CD14-positive monocyte (primary cell): Measurements from ENCODE around the gene BEST1. TPM values are rescaled to one million over a fixed set of nuclear protein-coding genes. Genes with fewer than 3 reads are reported as not detected.

ENCODE experiments used
- DNase-seq, 3 donors: peaks; one replicate each; pipeline ENCODE4 v3.0.0-alpha.2; 2011 to 2022
- H2AFZ ChIP-seq: 2 replicates; pipeline ENCODE4 v1.6.0; 2012; ENCODE audit warnings: mild to moderate bottlenecking, low read depth, low read length, inconsistent platforms; ENCODE audit not compliant: insufficient read depth, poor library complexity, severe bottlenecking
- H3K27ac ChIP-seq, 2 donors: 1 replicate in 1 of 2; 2 replicates in 1 of 2; pipeline ENCODE4 v1.5.1; 2012 to 2013; ENCODE audit warnings: low read length in 2 of 2, control low read depth in 1 of 2, inconsistent platforms in 1 of 2, low read depth in 1 of 2, mild to moderate bottlenecking in 1 of 2
- H3K27me3 ChIP-seq, 2 donors: one replicate each; pipeline versions ENCODE4 v1.6.0 to v1.6.1; 2011 to 2013; ENCODE audit warnings: low read length in 2 of 2; ENCODE audit not compliant: control insufficient read depth in 2 of 2, insufficient read depth in 2 of 2
- H3K36me3 ChIP-seq, 2 donors: replicated peaks in 1 of 2; 1 replicate in 1 of 2; 2 replicates in 1 of 2; pipeline versions ENCODE4 v1.5.1 to v1.6.1; 2012 to 2013; ENCODE audit warnings: low read length in 2 of 2, control low read depth in 1 of 2, inconsistent platforms in 1 of 2, mild to moderate bottlenecking in 1 of 2; ENCODE audit not compliant: insufficient read depth in 2 of 2, control insufficient read depth in 1 of 2
- H3K4me1 ChIP-seq, 2 donors: 1 replicate in 1 of 2; 2 replicates in 1 of 2; pipeline versions ENCODE4 v1.5.1 to v1.6.1; 2012 to 2013; ENCODE audit warnings: low read length in 2 of 2, control low read depth in 1 of 2, inconsistent platforms in 1 of 2, mild to moderate bottlenecking in 1 of 2, moderate library complexity in 1 of 2; ENCODE audit not compliant: insufficient read depth in 2 of 2, control insufficient read depth in 1 of 2
- H3K4me2 ChIP-seq: replicated peaks from 2 replicates; pipeline ENCODE3; 2012; ENCODE audit warnings: low read length, moderate library complexity, mild to moderate bottlenecking; ENCODE audit not compliant: poor library complexity, severe bottlenecking; ENCODE audit errors: extremely low read depth
- H3K4me3 ChIP-seq, 3 experiments: fragments of 200-600 bp in 1 of 3; sonication (generic) in 1 of 3; replicated peaks in 1 of 3; 1 replicate in 2 of 3; 2 replicates in 1 of 3; pipeline ENCODE4 v1.5.1; 2011 to 2013; ENCODE audit warnings: low read length in 3 of 3, mild to moderate bottlenecking in 3 of 3, control low read depth in 2 of 3, low read depth in 2 of 3, inconsistent platforms in 1 of 3, moderate library complexity in 1 of 3
- H3K79me2 ChIP-seq: 2 replicates; pipeline ENCODE4 v1.6.0; 2012; ENCODE audit warnings: mild to moderate bottlenecking, control low read depth, inconsistent platforms, low read length, moderate library complexity; ENCODE audit not compliant: insufficient read depth
- H3K9ac ChIP-seq: 2 replicates; pipeline ENCODE4 v1.6.0; 2017; ENCODE audit warnings: low read length, mild to moderate bottlenecking; ENCODE audit not compliant: insufficient read depth, poor library complexity, severe bottlenecking
- H3K9me3 ChIP-seq, 2 donors: replicated peaks in 1 of 2; 1 replicate in 1 of 2; 2 replicates in 1 of 2; pipeline versions ENCODE4 v1.5.1 to v1.6.1; 2012 to 2013; ENCODE audit warnings: low read length in 2 of 2, control low read depth in 1 of 2; ENCODE audit not compliant: control insufficient read depth in 1 of 2, insufficient read depth in 1 of 2
- H4K20me1 ChIP-seq: 2 replicates; pipeline ENCODE4 v1.6.0; 2012; ENCODE audit warnings: mild to moderate bottlenecking, low read length, control low read depth, moderate library complexity; ENCODE audit not compliant: insufficient read depth
- H3K27ac Mint-ChIP-seq, 7 donors: one replicate each; pipeline ENCODE4 v1.8.0; 2020; ENCODE audit warnings: mild to moderate bottlenecking in 7 of 7, mixed read lengths in 7 of 7, moderate library complexity in 6 of 7, inconsistent platforms in 2 of 7
- H3K27me3 Mint-ChIP-seq, 3 donors: one replicate each; pipeline ENCODE4 v1.8.0; 2021 to 2022; ENCODE audit warnings: low read depth in 3 of 3, mild to moderate bottlenecking in 3 of 3, mixed read lengths in 3 of 3, moderate library complexity in 3 of 3, inconsistent platforms in 1 of 3
- H3K36me3 Mint-ChIP-seq, 2 donors: one replicate each; pipeline ENCODE4 v1.8.0; 2020; ENCODE audit warnings: mixed read lengths in 2 of 2, inconsistent platforms in 1 of 2, mild to moderate bottlenecking in 1 of 2
- H3K4me1 Mint-ChIP-seq: one replicate; pipeline ENCODE4 v1.8.0; 2020; ENCODE audit warnings: mild to moderate bottlenecking, mixed read lengths
- H3K4me3 Mint-ChIP-seq, 2 donors: one replicate each; pipeline ENCODE4 v1.8.0; 2020; ENCODE audit warnings: mild to moderate bottlenecking in 2 of 2, mixed read lengths in 2 of 2, moderate library complexity in 1 of 2
- H3K9me3 Mint-ChIP-seq, 7 donors: one replicate each; pipeline ENCODE4 v1.8.0; 2020 to 2022; ENCODE audit warnings: mixed read lengths in 7 of 7, mild to moderate bottlenecking in 6 of 7, moderate library complexity in 6 of 7, inconsistent platforms in 2 of 7
- WGBS: methylation state at CpG from one replicate; pipeline ENCODE4 v1.1.5; 2013; ENCODE audit warnings: missing lambda C conversion rate; ENCODE audit not compliant: insufficient coverage; 5-methylcytosine and 5-hydroxymethylcytosine counted together
- intact Hi-C, 2 donors: fragments of 100-400 bp; cut with micrococcal nuclease; formaldehyde crosslinking; loops; one replicate each; pipeline versions ENCODE4 v1.15.0 to v1.15.1; 2023
- polyA plus RNA-seq, 3 donors: library from polyadenylated mRNA; depleted of rRNA in 1 of 3; unstranded in 2 of 3; stranded (reverse) in 1 of 3; fragments of 300-500 nt in 2 of 3; fragments of >200 nt in 1 of 3; fragmentation: Illumina TruSeq in 2 of 3; gene quantifications; 1 replicate in 2 of 3; 2 replicates in 1 of 3; pipeline ENCODE4 v1.2.3, GENCODE V29; 2012 to 2021
- TF ChIP-seq, protein P1 (sequence below): fragments of 200-600 bp; IDR thresholded peaks from one replicate; pipeline ENCODE4 v1.8.0; 2022; ENCODE audit warnings: antibody characterized with exemption, mild to moderate bottlenecking

Gene BEST1
- polyA plus RNA-seq, 3 donors: 5.9 to 24.9 (median 7.4) TPM

DNA sequence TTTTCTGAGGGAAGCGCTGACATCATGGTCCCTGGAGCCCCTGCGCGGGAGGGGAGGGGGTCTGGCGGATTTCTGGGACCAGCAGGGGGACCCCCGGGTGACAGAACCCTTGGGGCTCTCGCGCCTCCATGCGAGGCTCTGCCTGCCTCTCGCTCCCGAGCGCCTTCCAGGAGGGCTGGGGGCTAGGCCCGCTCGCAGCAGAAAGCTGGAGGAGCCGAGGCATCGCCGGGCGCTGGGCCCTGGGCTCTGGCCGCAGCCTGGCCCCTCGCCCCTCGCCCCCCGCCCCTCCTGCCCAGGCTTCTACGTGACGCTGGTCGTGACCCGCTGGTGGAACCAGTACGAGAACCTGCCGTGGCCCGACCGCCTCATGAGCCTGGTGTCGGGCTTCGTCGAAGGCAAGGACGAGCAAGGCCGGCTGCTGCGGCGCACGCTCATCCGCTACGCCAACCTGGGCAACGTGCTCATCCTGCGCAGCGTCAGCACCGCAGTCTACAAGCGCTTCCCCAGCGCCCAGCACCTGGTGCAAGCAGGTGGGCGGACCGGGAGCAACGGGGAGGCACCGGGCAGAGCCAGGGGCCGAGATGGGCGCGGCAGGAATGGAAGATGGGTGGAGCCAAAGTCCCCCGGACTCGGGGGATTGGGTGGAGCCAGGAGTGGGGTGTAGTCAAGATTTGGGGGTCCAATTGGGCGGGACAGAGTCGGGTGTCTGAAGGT is 5.4 kb downstream of the BEST1 start:
- H4K20me1 ChIP-seq: peaks cover 7% of the 10 kb centered on the region
- intact Hi-C loops: loop anchor here (1.0 to 5.0 kb wide), 2 partner anchors 9 to 148 kb away; no protein-coding TSS in a partner anchor
- Mint-ChIP-seq H3K9me3 (peaks cover 0 to 3% (median 0%) of the 10 kb centered on the region in 7 donors), H3K4me3 (peak overlapping the region; percentile 82 to 86), H3K27ac (peak overlapping the region; percentile 91 to 98 (median 96)), H3K4me1 (peaks cover 47% of the 10 kb centered on the region), H3K36me3 (peaks cover 37 to 52% of the 10 kb centered on the region in 2 donors), H3K27me3 (peaks cover 0 to 3% (median 1%) of the 10 kb centered on the region in 3 donors)
- H3K36me3 ChIP-seq: peaks cover 18 to 39% of the 10 kb centered on the region in 2 donors
- peak overlapping the region; percentile 42 for H2AFZ ChIP-seq
- peak overlapping the region; percentile 91 to 95 for H3K27ac ChIP-seq
- H3K79me2 ChIP-seq: peaks cover 20% of the 10 kb centered on the region
- no peaks in the 10 kb centered on the region for H3K9me3 ChIP-seq
- TF ChIP-seq, protein P1, sequence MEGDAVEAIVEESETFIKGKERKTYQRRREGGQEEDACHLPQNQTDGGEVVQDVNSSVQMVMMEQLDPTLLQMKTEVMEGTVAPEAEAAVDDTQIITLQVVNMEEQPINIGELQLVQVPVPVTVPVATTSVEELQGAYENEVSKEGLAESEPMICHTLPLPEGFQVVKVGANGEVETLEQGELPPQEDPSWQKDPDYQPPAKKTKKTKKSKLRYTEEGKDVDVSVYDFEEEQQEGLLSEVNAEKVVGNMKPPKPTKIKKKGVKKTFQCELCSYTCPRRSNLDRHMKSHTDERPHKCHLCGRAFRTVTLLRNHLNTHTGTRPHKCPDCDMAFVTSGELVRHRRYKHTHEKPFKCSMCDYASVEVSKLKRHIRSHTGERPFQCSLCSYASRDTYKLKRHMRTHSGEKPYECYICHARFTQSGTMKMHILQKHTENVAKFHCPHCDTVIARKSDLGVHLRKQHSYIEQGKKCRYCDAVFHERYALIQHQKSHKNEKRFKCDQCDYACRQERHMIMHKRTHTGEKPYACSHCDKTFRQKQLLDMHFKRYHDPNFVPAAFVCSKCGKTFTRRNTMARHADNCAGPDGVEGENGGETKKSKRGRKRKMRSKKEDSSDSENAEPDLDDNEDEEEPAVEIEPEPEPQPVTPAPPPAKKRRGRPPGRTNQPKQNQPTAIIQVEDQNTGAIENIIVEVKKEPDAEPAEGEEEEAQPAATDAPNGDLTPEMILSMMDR: no peak
- H3K4me3 ChIP-seq: peak overlapping the region; percentile 48 to 77 (median 70)
- H3K9ac ChIP-seq: peak overlapping the region; percentile 89
- peak overlapping the region; percentile 77 for H3K4me2 ChIP-seq
- peak in 1 of 3 donors; percentile 39 for DNase-seq
- WGBS: 12% methylated on average over 54 of the region's 56 CpGs
- peaks cover 38 to 54% of the 10 kb centered on the region in 2 donors for H3K4me1 ChIP-seq
- no peaks in the 10 kb centered on the region for H3K27me3 ChIP-seq

DNA sequence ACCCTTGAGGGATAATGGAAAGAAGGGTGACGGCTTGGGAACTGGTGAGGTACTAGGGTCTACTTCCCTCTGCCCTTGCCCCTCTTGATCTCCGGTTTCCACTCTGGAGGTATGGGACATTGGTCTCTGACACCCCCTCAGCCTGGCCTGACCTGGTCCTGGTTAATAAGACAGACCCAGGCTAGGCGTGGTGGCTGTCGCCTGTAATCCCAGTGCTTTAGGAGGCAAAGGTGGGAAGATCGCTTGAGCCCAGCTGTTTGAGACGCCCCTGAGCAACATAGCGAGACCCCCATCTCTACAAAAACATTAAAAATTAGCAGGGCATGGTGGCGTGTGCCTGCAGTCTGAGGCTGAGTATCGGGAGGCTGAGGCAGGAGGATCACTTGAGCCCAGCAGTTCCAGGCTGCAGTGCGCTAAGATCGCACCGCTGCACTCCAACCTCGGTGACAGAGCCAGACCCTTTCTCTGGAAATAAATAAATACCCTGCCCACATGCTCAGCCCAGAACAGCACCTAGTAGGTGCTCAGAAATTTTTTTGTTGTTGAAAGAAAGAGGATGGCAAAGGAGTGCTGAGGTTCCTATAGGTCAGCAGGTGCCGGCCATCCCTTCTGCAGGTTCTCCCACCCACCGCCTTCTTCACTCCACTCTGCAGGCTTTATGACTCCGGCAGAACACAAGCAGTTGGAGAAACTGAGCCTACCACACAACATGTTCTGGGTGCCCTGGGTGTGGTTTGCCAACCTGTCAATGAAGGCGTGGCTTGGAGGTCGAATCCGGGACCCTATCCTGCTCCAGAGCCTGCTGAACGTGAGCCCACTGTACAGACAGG is 6.3 kb downstream of the BEST1 start:
- TF ChIP-seq, protein P1: no peak
- H3K9ac ChIP-seq: peak overlapping the region; percentile 89
- H3K4me2 ChIP-seq: peak overlapping the region; percentile 77
- no peaks in the 10 kb centered on the region for H3K27me3 ChIP-seq
- H3K36me3 ChIP-seq: peaks cover 18 to 42% of the 10 kb centered on the region in 2 donors
- no peak for DNase-seq
- Mint-ChIP-seq H3K4me1 (peaks cover 55% of the 10 kb centered on the region), H3K9me3 (peaks cover 0 to 3% (median 0%) of the 10 kb centered on the region in 7 donors), H3K36me3 (peaks cover 40 to 60% of the 10 kb centered on the region in 2 donors), H3K27ac (peak overlapping the region; percentile 68 to 95 (median 91)), H3K27me3 (peaks cover 0 to 3% (median 1%) of the 10 kb centered on the region in 3 donors), H3K4me3 (peak overlapping the region; percentile 82 to 86)
- H3K4me3 ChIP-seq: peak overlapping the region; percentile 48 to 77 (median 70)
- peak overlapping the region; percentile 91 to 95 for H3K27ac ChIP-seq
- 94% methylated on average over 9 of the region's 20 CpGs for WGBS
- no peak overlapping the region for H2AFZ ChIP-seq
- intact Hi-C loops: loop anchor here in 1 of 2 donors (5.0 kb wide), 1 partner anchor 149 kb away; no protein-coding TSS in a partner anchor
- peaks cover 20% of the 10 kb centered on the region for H3K79me2 ChIP-seq
- H3K9me3 ChIP-seq: no peaks in the 10 kb centered on the region
- peaks cover 7% of the 10 kb centered on the region for H4K20me1 ChIP-seq
- peaks cover 40 to 63% of the 10 kb centered on the region in 2 donors for H3K4me1 ChIP-seq
